G401 (cell line): ENCODE results near the gene ROBO2. TPM values are rescaled to one million over a fixed set of nuclear protein-coding genes. Genes with fewer than 3 reads are reported as not detected.

ENCODE experiments used
- DNase-seq: peaks from one replicate; pipeline ENCODE4 v3.0.0-alpha.2; 2015; ENCODE audit warnings: low spot score
- in situ Hi-C: cut with HindIII; loops from 2 replicates; pipeline ENCODE4 v1.10.0; 2016; ENCODE audit warnings: low sequenced_read_pairs, mixed read lengths
- total RNA-seq: library from RNA; depleted of rRNA; stranded (reverse); fragments of >200 nt; shearing (Covaris generic); gene quantifications from 2 replicates; pipeline ENCODE4 v1.2.3, GENCODE V29; 2014

ROBO2 gene
- total RNA-seq, 1 experiment from 2014 or later, result not detected

- in situ Hi-C loops, result no loop called here
- no peak for DNase-seq
These were observed 628.0 kb downstream of the ROBO2 start for GRCh38 chr3:77667901-77668300.

DNA sequence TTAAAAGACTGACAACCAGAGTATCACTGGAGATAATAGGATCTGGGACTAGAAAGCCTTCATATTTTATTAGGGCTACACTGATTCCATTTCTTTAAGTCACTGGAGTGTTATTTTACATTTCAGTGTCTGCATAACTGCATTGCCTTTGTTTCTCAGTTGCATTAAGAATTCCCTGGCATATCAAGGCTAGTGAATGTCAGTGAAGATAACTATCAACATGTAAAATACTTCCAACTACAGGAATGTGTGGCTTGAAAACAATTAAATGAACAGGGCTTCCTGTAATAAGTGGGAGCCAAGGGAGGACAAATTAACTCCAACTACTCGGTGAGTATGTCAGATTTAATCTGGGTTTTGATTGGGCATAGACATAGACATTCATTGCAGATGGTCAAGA, 628.5 kb downstream of the ROBO2 start:
- in situ Hi-C loops, result no loop called here
- no peak for DNase-seq

- in situ Hi-C loops, result no loop called here
- DNase-seq, result no peak
These were observed 632.1 kb downstream of the ROBO2 start for GRCh38 chr3:77672016-77672415.

DNA sequence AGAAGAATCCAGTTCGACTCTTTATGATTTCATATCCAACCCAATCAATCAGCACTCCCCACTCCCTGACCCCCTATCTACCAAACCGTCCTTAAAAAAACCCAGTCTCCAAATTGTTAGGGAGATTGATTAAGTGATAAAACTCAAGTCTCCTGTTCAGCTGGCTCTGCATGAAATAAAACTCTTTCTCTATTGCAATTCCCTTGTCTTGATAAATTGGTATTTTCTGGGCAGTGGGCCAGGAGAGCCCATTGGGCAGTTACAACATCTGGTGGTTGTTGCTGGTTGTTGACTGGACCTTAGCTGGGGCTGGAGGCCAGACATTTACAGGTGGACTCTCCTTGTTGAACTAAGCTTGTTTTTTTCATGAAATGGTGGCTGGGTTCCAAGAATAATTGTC, 642.3 kb downstream of the ROBO2 start:
- in situ Hi-C loops, result no loop called here
- no peak for DNase-seq

DNA sequence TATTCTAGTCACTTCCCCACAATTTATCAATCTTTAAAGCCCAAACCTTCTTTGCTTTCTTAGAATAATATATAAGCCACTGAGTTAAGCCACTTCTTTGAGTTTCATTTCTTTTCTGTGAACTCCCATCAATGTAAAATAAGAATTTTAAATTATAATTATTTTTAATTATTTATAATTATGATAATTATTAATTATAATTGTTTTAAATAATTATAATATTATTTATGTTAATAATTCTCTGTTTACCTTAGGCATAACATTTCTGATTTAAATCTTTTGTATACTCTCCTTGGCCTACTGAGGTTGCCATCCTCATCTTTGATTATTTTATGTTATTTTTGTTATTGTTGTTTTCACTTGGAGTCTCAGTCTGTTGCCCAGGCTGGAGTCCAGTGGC, 644.2 kb downstream of the ROBO2 start:
- no peak for DNase-seq
- in situ Hi-C loops, result no loop called here

- DNase-seq, result no peak
- in situ Hi-C loops, result no loop called here
These were observed 645.8 kb downstream of the ROBO2 start for GRCh38 chr3:77685713-77686112.

DNA sequence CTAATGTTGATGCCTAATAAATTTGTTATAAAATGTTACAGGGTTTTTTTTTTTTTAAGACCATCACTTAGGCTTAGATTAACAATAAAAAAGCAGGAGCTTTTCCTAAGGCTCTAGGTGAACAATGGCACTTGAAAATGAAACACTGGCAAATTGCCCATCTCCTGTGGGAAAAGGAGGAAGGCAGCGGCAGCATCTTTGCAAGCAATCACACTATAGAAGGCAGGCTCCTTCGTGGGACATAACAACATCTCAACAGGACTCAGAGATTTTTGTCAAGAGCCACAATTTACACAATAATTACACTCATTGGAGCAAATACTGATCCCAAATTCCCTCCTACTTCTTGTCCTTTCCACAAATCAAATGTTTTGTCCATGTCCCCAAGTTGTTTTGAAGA, 646.7 kb downstream of the ROBO2 start:
- DNase-seq, result no peak

DNA sequence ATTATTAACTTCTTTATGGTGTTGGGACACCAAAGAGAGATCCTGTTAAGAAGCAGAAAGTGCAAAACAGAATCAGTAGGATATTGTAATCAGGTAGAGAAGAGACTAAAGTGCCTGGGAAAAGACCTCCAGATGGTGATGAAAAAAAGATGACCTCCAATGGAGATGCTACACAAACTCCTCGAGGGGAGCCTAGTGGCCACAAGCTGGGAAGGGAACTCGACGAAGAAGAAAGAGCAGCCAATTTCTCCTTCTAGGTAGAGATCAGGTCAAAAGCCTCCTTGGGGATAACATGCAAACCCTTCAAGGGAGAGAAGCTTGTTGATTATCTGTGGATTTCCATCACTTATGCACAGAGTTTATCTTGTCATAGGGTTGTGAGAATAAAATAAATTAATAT, 647.6 kb downstream of the ROBO2 start:
- DNase-seq, result no peak
- in situ Hi-C loops, result no loop called here

More for the DNA sequence above, 646.7 kb downstream of the ROBO2 start:
- in situ Hi-C loops, result no loop called here

DNA sequence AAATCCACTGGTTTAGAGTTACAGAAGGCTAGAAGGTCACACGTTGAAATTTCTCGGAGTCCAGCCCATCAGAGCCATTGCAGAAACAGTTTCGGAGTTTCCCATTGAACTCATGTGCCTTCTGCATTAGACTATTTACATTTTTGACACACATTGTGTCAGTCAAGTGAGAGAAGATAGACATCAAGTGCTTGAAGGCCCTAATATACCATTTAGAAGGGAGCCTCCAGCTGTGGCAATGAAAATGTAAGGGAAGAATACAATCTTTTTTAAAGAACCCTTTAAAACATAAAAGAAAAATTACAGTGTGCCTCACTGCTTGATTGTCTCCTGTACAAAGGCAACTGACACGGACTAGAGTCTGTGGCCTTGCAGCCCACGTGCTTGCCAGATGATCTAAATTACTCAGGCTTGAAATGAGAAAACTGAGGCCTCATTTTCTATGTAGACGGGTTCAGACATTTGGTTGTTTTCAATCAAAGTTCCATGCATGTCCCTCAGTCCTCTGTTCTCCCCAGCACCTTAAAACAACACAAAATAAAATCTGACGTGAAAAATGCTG, 650.5 kb downstream of the ROBO2 start:
- in situ Hi-C loops, result no loop called here
- DNase-seq, result no peak

- in situ Hi-C loops, result no loop called here
- no peak for DNase-seq
These were observed 653.2 kb downstream of the ROBO2 start for GRCh38 chr3:77693147-77693546.

GRCh38 chr3:77699125-77699691, 659.3 kb downstream of the ROBO2 start:
- in situ Hi-C loops, result no loop called here
- DNase-seq, result peak; percentile 10
